GM12878 (cell line): ENCODE measurements around the gene SEMA3G. TPM values are rescaled to one million over a fixed set of nuclear protein-coding genes. Genes with fewer than 3 reads are reported as not detected.
A peak's percentile ranks its signal among the peaks of the same experiment; 100 is the strongest.

Experiments used
- ATAC-seq: fragments of 200-7000 bp; cut with Tn5 transposase; 3 replicates; pipeline ENCODE4 v1.9.1; 2020; ENCODE audit warnings: mild to moderate bottlenecking, moderate library complexity
- BruUV-seq: library from RNA; stranded (reverse); fragments of 400-500 nt; replicated peaks from 2 replicates; lab custom pipeline; 2021; lab: Mats Ljungman, UMichigan
- CTCF ChIA-PET: fragments of 300-600 bp; sonication (Branson Sonifier 250); formaldehyde crosslinking; extraction: SDS; loops from one replicate; lab custom pipeline; 2021; ENCODE audit warnings: inconsistent platforms; lab: Yijun Ruan, JAX
- POLR2A ChIA-PET: fragments of 350-600 bp; formaldehyde crosslinking; extraction: SDS; loops from one replicate; lab custom pipeline; 2021; ENCODE audit warnings: inconsistent platforms; lab: Charles Lee
- RAD21 ChIA-PET: fragments of 300-600 bp; sonication (Branson Sonifier 250); formaldehyde crosslinking; loops from one replicate; lab custom pipeline; 2023; ENCODE audit warnings: antibody characterized with exemption; ENCODE audit not compliant: unreplicated experiment; lab: Charles Lee
- SMC1A ChIA-PET: fragments of 300-600 bp; sonication (Branson Sonifier 250); formaldehyde crosslinking; loops from one replicate; lab custom pipeline; 2023; ENCODE audit not compliant: unreplicated experiment, uncharacterized antibody; lab: Charles Lee
- DNase-seq: peaks from one replicate; pipeline ENCODE4 v3.0.0-alpha.2; 2011; ENCODE audit warnings: low read depth, low spot score
- FAIRE-seq: peaks from 3 replicates; lab custom pipeline; 2011; peaks lifted over from hg19 to GRCh38; lab: Jason Lieb, UNC
- H2AFZ ChIP-seq: 2 replicates; pipeline ENCODE4 v1.6.0; 2011; ENCODE audit warnings: low read depth, low read length, control low read depth; ENCODE audit not compliant: control insufficient read depth
- H3K27ac ChIP-seq: 2 replicates; pipeline ENCODE4 v1.5.1; 2011; ENCODE audit warnings: control low read depth; ENCODE audit not compliant: control insufficient read depth, insufficient read depth
- H3K27me3 ChIP-seq, 2 experiments: replicated peaks in 1 of 2; 2 replicates each; pipeline versions ENCODE4 v1.6.0 to v1.6.1; 2011; ENCODE audit warnings: low read length in 1 of 2; ENCODE audit not compliant: control insufficient read depth in 2 of 2, insufficient read depth in 2 of 2
- H3K36me3 ChIP-seq, 2 experiments: 2 replicates each; pipeline ENCODE4 v1.5.1; 2011; ENCODE audit warnings: low read length in 1 of 2; ENCODE audit not compliant: control insufficient read depth in 2 of 2, insufficient read depth in 2 of 2
- H3K4me1 ChIP-seq: 2 replicates; pipeline ENCODE4 v1.6.1; 2011; ENCODE audit warnings: mild to moderate bottlenecking, low read length, moderate library complexity, mixed read lengths; ENCODE audit not compliant: control insufficient read depth, insufficient read depth
- H3K4me2 ChIP-seq: 2 replicates; pipeline ENCODE4 v1.6.0; 2011; ENCODE audit warnings: control low read depth; ENCODE audit not compliant: control insufficient read depth, insufficient read depth
- H3K4me3 ChIP-seq: fragments of 200-600 bp; sonication (generic); 2 replicates; pipeline ENCODE4 v1.5.1; 2016
- H3K79me2 ChIP-seq: 2 replicates; pipeline ENCODE4 v1.6.0; 2011; ENCODE audit warnings: low read length; ENCODE audit not compliant: control insufficient read depth, insufficient read depth
- H3K9ac ChIP-seq: 2 replicates; pipeline ENCODE4 v1.8.0; 2011; ENCODE audit warnings: low read length, control low read depth, mixed read lengths; ENCODE audit not compliant: control insufficient read depth, insufficient read depth
- H3K9me3 ChIP-seq: replicated peaks from 3 replicates; pipeline ENCODE4 v1.5.1; 2011; ENCODE audit warnings: mild to moderate bottlenecking, low read length; ENCODE audit not compliant: control insufficient read depth, insufficient read depth
- H4K20me1 ChIP-seq: 2 replicates; pipeline ENCODE4 v1.6.0; 2011; ENCODE audit not compliant: control insufficient read depth, insufficient read depth
- DPF2 ChIP-seq: fragments of 450-650 bp; IDR thresholded peaks from 2 replicates; pipeline ENCODE4 v1.6.1; 2017; ENCODE audit warnings: mild to moderate bottlenecking
- EZH2 ChIP-seq: IDR thresholded peaks from 2 replicates; pipeline ENCODE4 v1.6.1; 2012; ENCODE audit warnings: low read depth, mild to moderate bottlenecking, control low read depth, inconsistent platforms, low read length, borderline replicate concordance; ENCODE audit not compliant: control insufficient read depth
- FOS ChIP-seq: IDR thresholded peaks from 3 replicates; pipeline ENCODE4 v1.6.1; 2011; ENCODE audit warnings: borderline replicate concordance; ENCODE audit not compliant: insufficient read length; ENCODE audit errors: extremely low read depth
- FOXK2 ChIP-seq: fragments of 450-650 bp; IDR thresholded peaks from 2 replicates; pipeline ENCODE4 v1.6.1; 2017; ENCODE audit warnings: mild to moderate bottlenecking, moderate library complexity
- HDAC2 ChIP-seq: fragments of 200-600 bp; sonication (generic); IDR thresholded peaks from 2 replicates; pipeline ENCODE4 v1.6.1; 2017
- JUNB ChIP-seq: IDR thresholded peaks from 2 replicates; pipeline ENCODE4 v1.6.1; 2016; ENCODE audit warnings: antibody characterized with exemption, mild to moderate bottlenecking
- NR2C1 ChIP-seq: fragments of 450-650 bp; IDR thresholded peaks from 2 replicates; pipeline ENCODE4 v1.6.1; 2017; ENCODE audit warnings: antibody characterized with exemption, mild to moderate bottlenecking, moderate library complexity
- POLR2A ChIP-seq: IDR thresholded peaks from 2 replicates; pipeline ENCODE4 v1.6.1; 2011; ENCODE audit warnings: low read depth, mild to moderate bottlenecking, low read length
- RAD21 ChIP-seq: IDR thresholded peaks from 2 replicates; pipeline ENCODE4 v1.6.1; 2011; ENCODE audit warnings: mild to moderate bottlenecking, low read depth, low read length, moderate library complexity; ENCODE audit not compliant: insufficient read depth
- RELB ChIP-seq: fragments of 450-650 bp; IDR thresholded peaks from 2 replicates; pipeline ENCODE4 v1.6.1; 2017; ENCODE audit warnings: low read depth, mild to moderate bottlenecking, moderate library complexity
- SPI1 ChIP-seq: IDR thresholded peaks from 2 replicates; pipeline ENCODE4 v1.6.1; 2011; ENCODE audit warnings: low read depth, mild to moderate bottlenecking, low read length, moderate library complexity, borderline replicate concordance; ENCODE audit not compliant: insufficient read depth
- STAT3 ChIP-seq: IDR thresholded peaks from 2 replicates; pipeline ENCODE4 v1.6.1; 2011; ENCODE audit warnings: low read depth, low read length, improper control_type of control experiment
- ZBTB33 ChIP-seq: fragments of 450-650 bp; IDR thresholded peaks from 2 replicates; pipeline ENCODE4 v1.6.1; 2017; ENCODE audit warnings: mild to moderate bottlenecking
- ZNF384 ChIP-seq: IDR thresholded peaks from 2 replicates; pipeline ENCODE4 v1.6.1; 2012; ENCODE audit warnings: low read depth, mild to moderate bottlenecking, low read length, improper control_type of control experiment, borderline replicate concordance
- WGBS: methylation state at CpG from one replicate; pipeline ENCODE4 v1.1.6; 2016; ENCODE audit warnings: low lambda C conversion rate; ENCODE audit not compliant: insufficient replicate concordance, insufficient coverage; ENCODE audit errors: missing lambda C conversion rate; 5-methylcytosine and 5-hydroxymethylcytosine counted together
- in situ Hi-C: fragments of 300-500 bp; cut with MboI; formaldehyde crosslinking; loops from 9 replicates; pipeline ENCODE4 v1.14.3; 2018; ENCODE audit warnings: mixed read lengths
- intact Hi-C: fragments of 100-400 bp; cut with micrococcal nuclease; formaldehyde crosslinking; loops from one replicate; pipeline ENCODE4 v1.14.2; 2022; ENCODE audit not compliant: unreplicated experiment
- polyA plus RNA-seq, 11 experiments: library from polyadenylated mRNA; depleted of rRNA in 4 of 11; unstranded in 6 of 11; stranded (reverse) in 5 of 11; fragments of >200 nt; fragmentation: Nextera tagmentation in 4 of 11; fragmentation: Illumina TruSeq in 1 of 11; extraction: Ambion mirVana in 4 of 11; extraction: Trizol in 1 of 11; gene quantifications; 1 replicate in 1 of 11; 2 replicates in 10 of 11; pipeline versions ENCODE4 v1.2.1 to v1.2.3, GENCODE V29; 2011 to 2016; ENCODE audit warnings: inconsistent platforms in 2 of 11, missing spikeins in 2 of 11, low read depth in 1 of 11
- total RNA-seq, 4 experiments: library from RNA; depleted of rRNA in 3 of 4; stranded (reverse); fragments of >200 nt in 3 of 4; fragmentation: Illumina TruSeq in 1 of 4; extraction: Trizol in 1 of 4; gene quantifications; 2 replicates each; pipeline versions ENCODE4 v1.2.1 to v1.2.3, GENCODE V29; 2013 to 2021

Gene SEMA3G
- total and polyA plus RNA-seq, 10 of the 15 experiments (the other 5 are each of a cell fraction or from before 2014, with no cell fraction given): 0.03 to 0.04 TPM; not detected in 8

- no peak for FAIRE-seq
- BruUV-seq: no TSS peak
These were observed 18.5 kb upstream of the SEMA3G start for GRCh38 chr3:52463416-52463815.

GRCh38 chr3:52461874-52462273 lies 17.0 kb upstream of the SEMA3G start:
- RAD21 ChIA-PET: no interaction called here
- WGBS: 85% methylated on average over 6 of the region's 6 CpGs
- no peak for DNase-seq
- Histone ChIP-seq H3K4me2 (no peak overlapping the region), H3K27me3 (no peaks in the 10 kb centered on the region), H3K4me3 (no peak overlapping the region), H3K79me2 (peaks cover 4% of the 10 kb centered on the region), H3K4me1 (peaks cover 17% of the 10 kb centered on the region), H4K20me1 (no peaks in the 10 kb centered on the region), H3K9ac (no peak overlapping the region), H2AFZ (no peak overlapping the region), H3K9me3 (no peaks in the 10 kb centered on the region), H3K36me3 (peaks cover 2 to 23% of the 10 kb centered on the region in 2 experiments), H3K27ac (no peak overlapping the region)
- no peak for ATAC-seq
- BruUV-seq: no TSS peak
- CTCF ChIA-PET: interaction anchor here (0.6 kb wide), 1 partner anchor 50 kb away, joined by 4 read pairs; no protein-coding TSS in a partner anchor
- SMC1A ChIA-PET: no interaction called here
- intact Hi-C loops (no loop called here), in situ Hi-C loops (no loop called here)
- POLR2A ChIA-PET: interaction anchor here (1.1 to 1.4 kb wide), 3 partner anchors 9 to 12 kb away, joined by 3 to 4 read pairs (median 4); no protein-coding TSS in a partner anchor
- FAIRE-seq: no peak
- no peak for TF ChIP-seq SPI1
- no peak for TF ChIP-seq EZH2
- no peak for TF ChIP-seq FOS
- TF ChIP-seq RAD21: no peak
- TF ChIP-seq FOXK2: no peak
- TF ChIP-seq ZBTB33: no peak
- TF ChIP-seq STAT3: no peak
- TF ChIP-seq JUNB: no peak
- TF ChIP-seq RELB: no peak
- no peak for TF ChIP-seq NR2C1
- no peak for TF ChIP-seq HDAC2
- no peak for TF ChIP-seq DPF2

More at GRCh38 chr3:52463416-52463815, 18.5 kb upstream of the SEMA3G start:
- POLR2A ChIA-PET: no interaction called here
- Histone ChIP-seq H3K4me1 (peaks cover 7% of the 10 kb centered on the region), H3K4me2 (no peak overlapping the region), H3K27ac (no peak overlapping the region), H2AFZ (no peak overlapping the region), H3K4me3 (no peak overlapping the region), H4K20me1 (no peaks in the 10 kb centered on the region), H3K27me3 (no peaks in the 10 kb centered on the region), H3K9ac (no peak overlapping the region), H3K36me3 (peaks cover 2 to 16% of the 10 kb centered on the region in 2 experiments), H3K9me3 (no peaks in the 10 kb centered on the region), H3K79me2 (no peaks in the 10 kb centered on the region; the same call in 1 of the 2 replicates)
- RAD21 ChIA-PET: no interaction called here
- DNase-seq (no peak), ATAC-seq (no peak)
- SMC1A ChIA-PET: no interaction called here
- intact Hi-C loops: no loop called here
- in situ Hi-C loops: no loop called here
- 67% methylated on average over 5 of the region's 5 CpGs for WGBS
- TF ChIP-seq ZNF384 (0 out of 2 replicates have a peak, but pooled peaks have one; percentile 11), POLR2A (no peak)
- CTCF ChIA-PET: no interaction called here
